GM10248 (cell line): ENCODE results near the gene OR1J4.
"Not testable (repeated sequence)": the region's sequence is repeated elsewhere in the genome, so short reads cannot be mapped to it uniquely, and the experiment has no call there.

Experiments
- CTCF ChIA-PET: fragments of 300-600 bp; sonication (Branson Sonifier 250); formaldehyde crosslinking; extraction: SDS; loops from one replicate; lab custom pipeline; 2021; ENCODE audit warnings: antibody characterized with exemption; lab: Yijun Ruan, JAX
- POLR2A ChIA-PET: fragments of 350-650 bp; sonication (Branson Sonifier 250); formaldehyde crosslinking; extraction: SDS; loops from one replicate; lab custom pipeline; 2020; ENCODE audit warnings: antibody characterized with exemption; lab: Yijun Ruan, JAX
- DNase-seq: peaks from one replicate; pipeline ENCODE4 v3.0.0; 2012; ENCODE audit errors: extremely low spot score
- TF ChIP-seq, protein P1 (sequence below): IDR thresholded peaks from 2 replicates; pipeline ENCODE4 v1.5.1; 2012; ENCODE audit warnings: mild to moderate bottlenecking, low read depth; ENCODE audit errors: extremely low read depth, missing control alignments, control extremely low read depth

OR1J4 gene

DNA sequence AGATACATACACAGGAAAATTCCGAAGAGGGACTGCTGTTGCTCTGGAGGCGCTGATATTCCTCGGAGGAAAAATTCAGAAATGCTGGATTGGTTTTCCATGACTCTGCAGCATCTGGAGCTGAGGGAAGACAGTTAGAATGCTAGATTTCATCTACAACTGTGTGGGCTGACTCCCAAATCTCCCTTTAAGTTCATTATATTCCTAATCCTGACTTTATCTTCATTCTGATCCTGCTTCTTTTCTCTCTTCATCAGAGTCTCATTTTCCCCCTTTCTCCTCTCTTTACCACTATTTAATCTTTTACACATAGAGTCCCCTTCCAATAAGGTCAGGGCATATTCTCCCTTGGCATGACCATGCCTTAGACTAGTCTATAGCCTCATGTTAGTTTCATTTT lies 8.3 kb downstream of the OR1J4 start, which contains the start of gene OR1N1:
TSS of gene OR1N1 (minus strand) at position 101 of the 400 bp plus-strand sequence. CDS start at position 101, 0 bp downstream.
- CTCF ChIA-PET = interaction anchor here (0.9 to 4.5 kb wide), 2 partner anchors 23 to 28 kb away, joined by 3 to 23 read pairs; no protein-coding TSS in a partner anchor
- POLR2A ChIA-PET = no interaction called here
- TF ChIP-seq, protein P1, sequence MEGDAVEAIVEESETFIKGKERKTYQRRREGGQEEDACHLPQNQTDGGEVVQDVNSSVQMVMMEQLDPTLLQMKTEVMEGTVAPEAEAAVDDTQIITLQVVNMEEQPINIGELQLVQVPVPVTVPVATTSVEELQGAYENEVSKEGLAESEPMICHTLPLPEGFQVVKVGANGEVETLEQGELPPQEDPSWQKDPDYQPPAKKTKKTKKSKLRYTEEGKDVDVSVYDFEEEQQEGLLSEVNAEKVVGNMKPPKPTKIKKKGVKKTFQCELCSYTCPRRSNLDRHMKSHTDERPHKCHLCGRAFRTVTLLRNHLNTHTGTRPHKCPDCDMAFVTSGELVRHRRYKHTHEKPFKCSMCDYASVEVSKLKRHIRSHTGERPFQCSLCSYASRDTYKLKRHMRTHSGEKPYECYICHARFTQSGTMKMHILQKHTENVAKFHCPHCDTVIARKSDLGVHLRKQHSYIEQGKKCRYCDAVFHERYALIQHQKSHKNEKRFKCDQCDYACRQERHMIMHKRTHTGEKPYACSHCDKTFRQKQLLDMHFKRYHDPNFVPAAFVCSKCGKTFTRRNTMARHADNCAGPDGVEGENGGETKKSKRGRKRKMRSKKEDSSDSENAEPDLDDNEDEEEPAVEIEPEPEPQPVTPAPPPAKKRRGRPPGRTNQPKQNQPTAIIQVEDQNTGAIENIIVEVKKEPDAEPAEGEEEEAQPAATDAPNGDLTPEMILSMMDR = no peak
- no peak for DNase-seq

DNA sequence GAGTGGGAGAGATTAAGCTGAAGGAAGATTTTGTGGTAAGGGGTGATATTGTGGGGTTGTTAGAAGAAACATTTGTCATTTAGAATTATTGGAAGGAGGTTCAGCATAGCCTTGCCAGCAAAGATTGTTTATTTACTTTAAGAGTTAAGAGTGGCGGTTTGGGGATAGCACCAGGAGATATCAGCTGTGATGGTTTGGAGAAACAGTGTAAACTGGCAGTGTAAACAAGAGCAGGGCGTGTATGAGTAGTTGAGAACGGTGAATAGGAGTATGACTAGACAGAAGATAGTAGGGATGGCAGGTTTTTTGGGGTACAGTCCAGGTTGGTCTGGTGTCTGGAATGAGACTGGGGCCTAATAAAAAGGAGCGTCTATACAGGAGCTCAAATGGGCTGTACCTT lies 12.2 kb downstream of the OR1J4 start:
- CTCF ChIA-PET = interaction anchor here (1.2 kb wide), 1 partner anchor 32 kb away, joined by 4 read pairs; no protein-coding TSS in a partner anchor
- POLR2A ChIA-PET, DNase-seq: not testable (repeated sequence)

DNA sequence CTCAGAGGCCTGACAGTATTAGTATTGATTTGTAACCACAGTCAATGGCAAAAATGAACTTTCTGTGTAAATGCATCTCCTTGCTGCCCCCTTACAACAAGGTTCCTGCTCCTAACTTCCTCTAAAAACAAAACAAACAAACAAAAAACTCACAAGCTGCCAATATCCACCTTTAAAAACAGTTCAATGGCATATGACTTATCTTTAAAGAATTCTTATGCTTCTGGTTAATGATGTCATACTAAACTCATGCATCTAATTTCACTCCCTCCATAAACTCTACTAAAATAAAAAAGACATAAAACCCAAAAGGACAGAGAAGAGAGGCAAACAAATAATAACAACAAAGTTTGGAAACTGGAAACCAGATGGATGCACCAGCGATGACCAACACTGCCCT lies 17.2 kb downstream of the OR1J4 start:
- POLR2A ChIA-PET = no interaction called here
- TF ChIP-seq, protein P1 = no peak
- no peak for DNase-seq
- CTCF ChIA-PET = interaction anchor here (1.0 kb wide), 1 partner anchor 15 kb away, joined by 3 read pairs; no protein-coding TSS in a partner anchor

DNA sequence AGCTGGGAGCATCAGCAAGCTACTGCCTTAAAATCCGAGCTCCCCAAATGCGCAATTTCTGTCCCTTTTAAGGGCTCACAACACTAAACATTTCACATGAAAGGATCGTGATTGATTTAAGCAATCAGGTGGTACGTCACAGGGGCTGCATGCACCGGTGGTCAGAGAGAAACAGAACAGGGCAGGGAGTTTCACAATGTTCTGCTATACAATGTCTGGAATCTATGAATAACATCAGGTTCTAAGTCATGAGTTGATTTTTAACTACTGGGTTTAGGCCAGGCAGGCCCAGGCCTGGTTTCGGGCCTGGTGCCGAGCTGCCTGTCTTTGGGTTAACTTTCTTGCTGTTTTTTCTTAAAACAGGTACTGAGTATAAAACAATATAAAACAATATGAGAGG lies 18.1 kb downstream of the OR1J4 start:
- POLR2A ChIA-PET, DNase-seq: not testable (repeated sequence)

GRCh38 chr9:122538757-122539156 lies 19.8 kb downstream of the OR1J4 start:
- TF ChIP-seq, protein P1 = no peak
- ChIA-PET POLR2A (no interaction called here), CTCF (no interaction called here)
- DNase-seq = no peak

More for the DNA sequence above, 18.1 kb downstream of the OR1J4 start:
- CTCF ChIA-PET = interaction anchor here (1.0 kb wide), 1 partner anchor 16 kb away, joined by 3 read pairs; no protein-coding TSS in a partner anchor

- ChIA-PET POLR2A (no interaction called here), CTCF (no interaction called here)
- no peak for DNase-seq
- TF ChIP-seq, protein P1 = no peak
These were observed 27.3 kb downstream of the OR1J4 start for GRCh38 chr9:122546196-122546595.

- TF ChIP-seq, protein P1 = no peak
- CTCF ChIA-PET = interaction anchor here (1.7 kb wide), 1 partner anchor 10 kb away, joined by 5 read pairs; no protein-coding TSS in a partner anchor
- POLR2A ChIA-PET = no interaction called here
- DNase-seq = no peak
These were observed 32.4 kb downstream of the OR1J4 start for GRCh38 chr9:122551371-122551770.

GRCh38 chr9:122552812-122553211 lies 33.9 kb downstream of the OR1J4 start, which contains the start of gene OR1N2:
Gene OR1N2, plus strand, starts transcription at chr9:122553112. Its CDS starts 100 bp downstream, at chr9:122553212.
- CTCF ChIA-PET = no interaction called here

More at GRCh38 chr9:122552812-122553211, 33.9 kb downstream of the OR1J4 start, which contains the start of gene OR1N2:
- DNase-seq = no peak
- TF ChIP-seq, protein P1 = no peak
- POLR2A ChIA-PET = no interaction called here
